ENCODE results near the gene QSOX2.

Gene QSOX2

GRCh38 chr9:136187683-136188586 is 57.7 kb downstream of the QSOX2 start:
- no peak for DNase-seq

DNA sequence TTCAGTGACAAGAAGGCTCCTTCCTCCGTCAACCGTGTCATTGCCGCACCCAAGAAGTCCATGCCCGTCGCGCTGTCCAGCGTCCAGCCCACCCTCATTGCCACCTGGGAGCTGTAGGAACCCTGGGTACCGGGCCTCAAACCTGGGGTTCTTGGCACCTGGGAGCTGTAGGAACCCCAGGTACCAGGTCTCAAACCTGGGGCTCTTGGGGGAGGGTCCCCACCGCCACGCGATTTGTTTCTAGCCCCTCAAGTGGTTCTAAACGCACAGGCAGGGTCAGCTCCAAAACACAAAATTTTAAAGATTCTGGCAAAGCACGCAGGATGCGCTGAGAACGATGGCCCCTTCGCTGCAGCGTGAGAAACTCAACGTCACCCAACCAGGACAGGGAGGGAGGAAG is 58.4 kb downstream of the QSOX2 start:
- DNase-seq, result no peak

DNA sequence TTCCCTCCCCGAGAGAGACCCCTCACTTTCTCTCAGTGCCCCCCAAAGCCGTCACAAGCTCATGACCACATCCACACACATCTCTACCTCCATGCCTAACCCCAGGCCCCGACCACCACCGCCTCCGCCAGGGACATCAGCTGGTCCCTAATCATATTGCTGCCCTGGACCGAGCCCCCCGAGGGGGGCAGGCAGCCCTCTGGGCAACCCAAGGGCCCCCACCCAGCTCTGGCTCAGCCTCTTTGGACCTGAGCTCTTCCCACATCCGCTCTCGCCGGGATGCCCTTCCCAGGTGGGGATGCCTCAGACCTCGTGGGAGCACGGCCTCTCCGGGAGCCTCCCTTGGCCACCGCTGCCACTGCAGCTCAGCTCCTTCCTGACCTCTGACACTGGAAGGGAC is 59.2 kb downstream of the QSOX2 start:
- no peak for DNase-seq

GRCh38 chr9:136185596-136186366 is 59.8 kb downstream of the QSOX2 start:
- no peak for DNase-seq

DNA sequence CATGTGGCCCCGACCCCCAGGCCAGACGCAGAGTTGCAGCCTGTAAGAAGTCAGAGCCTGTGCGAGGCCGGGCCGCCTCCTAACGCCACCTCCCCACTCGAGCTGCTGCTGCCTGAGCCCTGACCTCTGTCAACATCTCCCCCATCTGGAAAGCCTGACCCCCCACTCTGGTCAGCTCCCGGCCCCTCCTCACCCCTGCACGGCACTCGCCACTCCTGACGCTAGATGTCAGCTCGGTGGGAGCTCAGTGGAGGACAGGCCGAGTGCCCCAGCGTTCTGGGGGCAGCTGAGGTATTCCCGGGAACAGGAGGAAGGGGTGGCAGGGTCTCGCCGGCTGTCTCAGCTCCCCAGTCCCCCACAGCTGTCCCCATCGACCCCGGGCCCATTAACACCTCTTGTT is 60.5 kb downstream of the QSOX2 start:
- no peak for DNase-seq

DNA sequence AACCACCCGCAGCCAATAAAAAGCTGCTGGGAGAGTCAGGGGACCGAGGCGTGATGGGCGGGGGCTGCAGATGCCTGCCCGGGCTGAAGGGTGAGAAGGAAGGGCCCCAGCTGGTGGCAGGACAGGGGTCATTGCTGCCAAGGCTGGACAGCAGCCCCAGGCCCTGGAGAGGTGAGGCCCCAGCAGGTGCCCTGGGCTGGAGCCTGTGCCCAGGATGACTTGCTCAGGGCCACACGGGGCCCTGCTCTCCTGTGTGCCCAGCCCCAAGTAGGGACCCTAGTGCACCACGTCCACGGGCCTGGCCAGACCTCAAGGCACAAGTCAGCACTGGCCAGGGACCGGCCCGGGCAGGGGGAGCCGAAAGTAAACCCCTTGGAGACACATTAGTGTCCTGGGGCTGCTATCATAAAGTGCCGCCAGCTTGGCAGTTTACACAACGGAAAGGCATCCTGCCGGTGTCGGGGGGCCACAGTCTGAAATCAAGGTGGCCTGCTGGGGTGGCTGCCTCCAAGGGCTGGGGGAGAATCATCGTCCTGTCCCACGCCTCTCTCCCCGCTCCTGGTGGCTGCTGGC is 62.7 kb downstream of the QSOX2 start:
- no peak for DNase-seq

- no peak for DNase-seq
Observed at GRCh38 chr9:136182420-136182787, 63.2 kb downstream of the QSOX2 start.

DNA sequence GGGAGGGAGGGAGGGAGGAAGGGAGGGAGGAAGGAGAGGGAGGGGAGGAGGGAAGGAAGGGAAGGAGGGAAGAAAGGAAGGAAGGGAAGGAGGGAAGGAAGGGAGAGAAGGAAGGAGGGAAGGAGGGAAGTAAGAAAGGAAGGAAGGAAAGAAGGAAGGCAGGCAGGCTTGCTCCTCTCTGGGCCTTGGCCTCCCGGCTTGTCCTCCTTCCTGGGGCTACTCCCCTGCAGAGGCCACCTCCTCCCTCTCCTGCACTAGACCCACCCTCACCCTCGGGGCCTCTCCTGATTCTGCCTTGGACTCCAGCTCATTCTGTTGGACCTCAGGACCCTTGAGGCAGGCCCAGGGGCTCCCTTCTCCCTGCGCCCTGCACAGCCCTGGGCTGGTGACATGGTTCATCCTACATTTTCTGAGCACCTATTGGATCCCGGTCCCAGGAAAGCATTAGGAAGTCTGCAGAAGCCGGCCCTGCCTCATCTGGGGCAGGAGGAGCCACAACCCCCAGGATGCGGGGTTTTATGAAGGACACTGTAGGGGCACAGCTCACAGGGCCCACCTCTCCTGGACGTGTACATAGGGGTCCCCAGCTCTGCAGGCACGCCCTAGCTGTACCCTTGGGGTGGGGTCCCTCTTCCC is 63.7 kb downstream of the QSOX2 start:
- no peak for DNase-seq

DNA sequence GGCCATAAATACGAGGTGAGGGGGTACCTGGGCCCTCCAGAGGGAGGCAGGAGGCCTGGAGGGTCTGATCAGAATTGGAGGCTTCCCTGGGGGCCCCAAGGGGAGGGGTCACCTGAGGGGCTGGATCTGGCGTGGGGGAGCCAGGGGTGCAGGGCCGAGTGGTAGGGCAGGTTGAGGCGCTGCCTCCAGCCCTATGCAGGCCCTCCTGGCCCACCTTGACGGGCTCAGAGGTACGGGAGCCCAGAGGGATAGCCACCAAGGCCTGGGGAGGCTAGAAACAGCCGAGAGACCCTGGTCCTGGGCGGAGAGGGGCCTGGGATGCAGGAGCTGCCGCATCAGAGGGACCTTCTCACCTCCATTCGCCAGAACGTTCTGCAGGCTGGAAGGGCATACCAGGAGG is 65.0 kb downstream of the QSOX2 start:
- DNase-seq, result no peak

- DNase-seq, result no peak
Observed at GRCh38 chr9:136179761-136180160, 65.9 kb downstream of the QSOX2 start.

DNA sequence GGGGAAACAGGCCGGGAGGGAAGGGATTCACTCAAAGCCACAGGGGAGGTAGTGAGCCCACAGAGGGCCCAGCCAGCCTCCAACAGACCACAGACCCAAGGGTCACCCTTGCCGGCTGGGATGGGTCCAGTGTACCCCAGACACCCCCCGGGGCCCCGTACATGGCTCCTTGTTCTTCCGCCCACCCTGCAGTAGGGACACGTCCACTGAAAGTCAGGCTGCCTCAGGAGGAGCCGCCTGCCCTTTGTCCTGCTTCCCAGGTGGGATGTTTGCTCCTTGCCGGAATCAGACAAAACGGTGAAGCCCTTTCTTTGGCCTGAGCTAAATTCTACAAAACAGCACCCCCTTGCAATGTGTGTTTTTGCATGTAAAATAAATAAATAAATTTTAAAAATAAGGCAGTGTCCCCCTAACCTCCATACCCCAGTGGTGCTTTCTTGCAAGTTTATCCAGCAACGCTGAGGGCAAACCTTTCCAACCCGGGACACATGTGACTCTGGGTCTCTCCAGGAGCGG is 66.5 kb downstream of the QSOX2 start:
- no peak for DNase-seq

DNA sequence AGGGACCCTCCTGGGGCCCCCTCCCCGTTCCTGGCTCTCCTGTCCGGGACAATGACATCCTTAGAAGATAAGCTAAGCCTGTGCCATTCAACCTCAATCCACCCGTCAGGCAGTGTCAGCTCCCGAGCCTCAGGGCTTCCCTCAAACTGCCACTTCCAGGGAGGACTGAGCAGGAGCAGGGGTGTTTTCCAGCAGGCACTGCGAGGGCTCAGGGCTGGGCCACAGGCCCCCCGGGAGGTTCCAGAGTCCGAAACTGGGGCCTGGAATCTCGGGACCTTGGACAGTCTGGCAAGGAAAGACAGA is 66.9 kb downstream of the QSOX2 start:
- DNase-seq, result no peak

DNA sequence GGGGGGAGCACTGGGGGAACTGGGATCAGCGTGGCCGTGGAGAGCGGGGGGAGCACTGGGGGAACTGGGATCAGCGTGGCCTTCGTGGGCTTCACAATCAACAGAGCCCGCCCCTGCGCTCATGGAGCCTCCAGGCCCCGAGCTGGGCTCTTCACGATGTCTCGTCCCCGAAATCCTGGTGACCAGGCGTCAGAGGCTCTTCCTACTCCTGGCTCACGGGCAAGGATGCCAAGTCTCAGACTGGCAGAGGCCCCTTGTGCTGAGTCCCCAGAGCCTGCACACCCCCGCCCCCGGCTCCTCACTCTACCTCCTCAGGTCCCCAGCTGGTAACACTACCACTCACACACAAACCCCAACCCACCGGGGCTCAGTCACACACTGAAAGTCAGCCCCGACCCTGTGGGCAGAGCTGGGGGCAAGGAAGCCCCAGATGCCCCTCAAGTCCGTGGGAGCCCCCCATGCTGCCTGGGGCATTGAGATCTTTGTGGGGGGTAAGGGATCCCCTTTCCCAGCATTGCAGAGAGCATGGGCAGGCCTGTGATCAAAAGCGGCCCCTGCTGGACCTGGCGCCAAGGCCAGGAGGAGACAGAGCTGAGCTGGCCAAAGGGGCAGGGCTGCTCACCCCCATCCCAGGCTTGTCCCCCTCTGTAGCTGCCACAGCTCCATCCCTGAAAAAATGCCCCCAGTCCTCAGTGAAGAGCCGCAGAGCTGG is 67.4 kb downstream of the QSOX2 start:
- no peak for DNase-seq

DNA sequence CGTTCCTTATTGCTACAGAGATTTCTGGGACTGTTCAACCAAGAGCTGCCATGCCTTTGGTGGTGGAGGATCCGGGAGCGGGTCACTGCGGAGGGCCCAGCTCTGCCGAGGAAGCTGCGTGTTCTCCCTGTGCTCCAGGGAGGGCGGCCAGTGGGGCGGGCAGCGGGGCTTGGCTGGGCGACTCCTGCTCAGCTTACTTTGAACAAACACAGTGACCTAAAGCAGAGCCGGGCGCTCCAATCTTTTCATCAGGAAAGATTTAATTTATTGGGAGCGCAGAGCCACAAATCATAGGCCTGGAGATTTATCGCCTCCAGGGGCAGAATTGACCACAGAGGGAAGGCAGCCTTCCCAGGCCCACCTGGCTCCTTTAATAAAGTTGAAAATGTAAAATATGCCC is 68.4 kb downstream of the QSOX2 start:
- no peak for DNase-seq

DNA sequence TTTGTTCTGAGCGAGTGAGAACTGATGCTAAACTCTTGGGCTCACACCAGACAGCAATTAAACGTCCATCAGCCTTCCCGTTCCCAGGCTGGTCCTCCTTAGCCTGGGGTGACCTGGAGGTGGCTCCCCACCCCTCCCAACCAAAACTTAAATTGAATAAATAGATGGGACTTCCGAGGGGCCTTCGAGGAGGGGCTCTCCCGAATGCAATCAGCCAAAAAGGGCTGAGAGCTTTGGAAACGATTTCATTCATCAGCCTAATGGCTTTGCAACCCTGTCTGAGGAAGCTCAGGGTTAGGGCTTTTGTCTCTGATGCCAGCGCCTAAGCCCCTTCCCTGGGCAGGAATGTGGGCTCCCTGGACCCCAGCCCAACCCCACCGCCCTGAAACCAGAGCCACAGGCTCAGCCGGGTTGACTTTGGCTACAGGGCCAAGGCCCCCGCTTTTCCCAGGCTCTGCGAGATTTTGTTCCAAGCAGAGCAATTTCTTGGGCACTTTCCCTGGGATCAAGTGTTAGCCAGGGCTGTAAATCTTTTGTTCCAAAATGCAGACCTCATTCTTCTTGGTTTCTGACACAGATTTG is 69.9 kb downstream of the QSOX2 start:
- DNase-seq, result no peak

DNA sequence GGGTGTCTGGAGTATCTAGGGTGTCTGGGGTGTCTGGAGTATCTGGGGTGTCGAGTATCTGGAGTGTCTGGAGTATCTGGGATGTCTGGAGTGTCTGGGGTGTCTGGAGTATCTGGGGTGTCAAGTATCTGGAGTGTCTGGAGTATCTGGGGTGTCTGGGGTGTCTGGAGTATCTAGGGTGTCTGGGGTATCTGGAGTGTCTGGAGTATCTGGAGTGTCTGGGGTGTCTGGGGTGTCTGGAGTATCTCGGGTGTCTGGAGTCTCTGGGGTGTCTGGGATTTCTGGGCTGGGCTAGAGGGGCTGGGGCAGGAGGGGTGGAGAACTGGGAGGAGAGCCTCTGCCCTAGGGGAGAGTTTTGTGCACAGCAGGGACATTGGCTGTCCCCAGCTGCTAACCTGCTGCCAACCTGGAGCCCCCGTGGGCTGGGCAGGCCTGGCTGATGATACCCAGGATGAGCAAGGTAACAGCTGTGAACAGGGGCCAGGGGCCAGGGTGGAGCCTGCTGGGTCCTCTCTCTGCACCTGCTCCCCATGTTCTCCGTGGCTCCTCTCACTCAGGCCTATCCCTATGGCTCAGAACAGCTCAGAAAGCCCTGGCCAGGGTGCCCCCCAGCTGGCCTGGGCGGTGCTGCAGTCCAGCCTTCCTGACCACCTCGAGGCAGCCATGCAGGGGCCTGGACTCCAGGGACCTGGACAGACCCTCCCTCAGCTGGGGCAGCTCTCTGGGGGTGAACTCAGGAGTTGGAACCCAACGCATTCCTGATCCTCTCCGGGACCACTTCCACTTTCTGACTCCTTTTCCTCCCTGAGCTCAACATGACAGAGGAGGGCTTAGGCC is 70.6 kb downstream of the QSOX2 start:
- DNase-seq, result no peak

- DNase-seq, result no peak
Observed at GRCh38 chr9:136173648-136174290, 71.8 kb downstream of the QSOX2 start.

- no peak for DNase-seq
Observed at GRCh38 chr9:136172412-136173079, 73.1 kb downstream of the QSOX2 start.

DNA sequence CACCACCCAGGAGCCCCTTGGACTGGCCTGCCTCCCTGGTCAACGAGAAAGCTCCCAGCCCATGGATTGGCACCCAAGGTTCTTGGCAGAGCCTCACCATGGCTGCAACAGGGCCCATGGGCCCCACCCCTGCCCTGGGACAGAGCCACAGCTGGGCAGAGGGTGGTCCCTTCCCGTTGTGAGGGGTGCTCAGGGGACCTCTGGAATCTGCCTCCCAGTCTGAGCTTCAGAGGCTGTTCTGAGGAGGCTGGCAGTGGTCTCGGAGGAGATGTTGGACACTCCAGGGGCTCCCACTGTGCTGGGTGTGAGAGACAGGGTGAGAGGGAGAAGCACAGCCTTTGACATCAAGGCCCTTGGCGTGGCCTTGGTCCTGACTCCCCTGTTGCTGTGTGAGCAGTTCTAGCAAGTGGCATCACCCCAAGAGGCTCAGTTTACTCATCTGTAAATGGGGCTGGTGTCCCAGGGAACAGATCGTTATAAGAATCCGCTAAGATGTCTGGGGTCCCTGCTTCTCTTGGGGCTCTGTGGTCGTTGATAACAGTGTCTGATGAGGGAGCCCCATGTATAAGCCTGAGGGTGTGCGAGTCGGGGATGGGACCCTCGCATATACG is 73.7 kb downstream of the QSOX2 start:
- no peak for DNase-seq
